Karpas-422 (cell line): Measurements from ENCODE around the gene OVCH1. TPM values are rescaled to one million over a fixed set of nuclear protein-coding genes. Genes with fewer than 3 reads are reported as not detected.

Experiments
- DNase-seq: peaks from one replicate; pipeline ENCODE4 v3.0.0-alpha.2; 2015
- H2AFZ ChIP-seq: fragments of 200-600 bp; sonication (generic); 2 replicates; pipeline ENCODE4 v1.6.1; 2014; ENCODE audit warnings: antibody characterized with exemption, low read length, mixed read lengths
- H3K27ac ChIP-seq: fragments of 200-600 bp; sonication (generic); 2 replicates; pipeline ENCODE4 v1.5.1; 2014; ENCODE audit warnings: mild to moderate bottlenecking, low read length, moderate library complexity
- H3K27me3 ChIP-seq: fragments of 200-600 bp; sonication (generic); 2 replicates; pipeline ENCODE4 v1.6.1; 2014; ENCODE audit warnings: low read length, mixed read lengths
- H3K36me3 ChIP-seq: fragments of 200-600 bp; sonication (generic); 2 replicates; pipeline ENCODE4 v1.6.1; 2014; ENCODE audit warnings: low read length, mixed read lengths; ENCODE audit not compliant: insufficient read depth
- H3K4me1 ChIP-seq: fragments of 200-600 bp; sonication (generic); 2 replicates; pipeline ENCODE4 v1.6.1; 2014; ENCODE audit warnings: mild to moderate bottlenecking, low read length, mixed read lengths
- H3K4me2 ChIP-seq: fragments of 200-600 bp; sonication (generic); 2 replicates; pipeline ENCODE4 v1.6.1; 2014; ENCODE audit warnings: low read length, low read depth, mild to moderate bottlenecking; ENCODE audit not compliant: poor library complexity, severe bottlenecking
- H3K4me3 ChIP-seq: fragments of 200-600 bp; sonication (generic); 2 replicates; pipeline ENCODE4 v1.5.1; 2014; ENCODE audit warnings: mild to moderate bottlenecking, antibody characterized with exemption, low read length, mixed read lengths
- H3K79me2 ChIP-seq: fragments of 200-600 bp; sonication (generic); 2 replicates; pipeline ENCODE4 v1.6.1; 2014; ENCODE audit warnings: mild to moderate bottlenecking, low read length, mixed read lengths
- H3K9ac ChIP-seq: fragments of 200-600 bp; sonication (generic); 2 replicates; pipeline ENCODE4 v1.6.0; 2014; ENCODE audit warnings: low read length
- H3K9me2 ChIP-seq: fragments of 200-600 bp; sonication (generic), shearing (Covaris generic); replicated peaks from 2 replicates; pipeline ENCODE4 v1.6.0; 2014; ENCODE audit warnings: mild to moderate bottlenecking, low read length, moderate library complexity; ENCODE audit not compliant: insufficient read depth
- H3K9me3 ChIP-seq: fragments of 300-700, 200-600 bp; sonication (generic); 2 replicates; pipeline ENCODE4 v1.6.1; 2014; ENCODE audit warnings: low read length, mixed read lengths
- H4K20me1 ChIP-seq: fragments of 200-600 bp; sonication (generic); 2 replicates; pipeline ENCODE4 v1.6.1; 2014; ENCODE audit warnings: mild to moderate bottlenecking, antibody characterized with exemption, low read length, low read depth; ENCODE audit not compliant: insufficient read depth
- total RNA-seq: library from RNA; depleted of rRNA; stranded (reverse); fragments of >200 nt; shearing (Covaris generic); gene quantifications from 2 replicates; pipeline ENCODE4 v1.2.3, GENCODE V29; 2014; ENCODE audit warnings: low replicate concordance

OVCH1 gene
- total RNA-seq, 1 experiment from 2014 or later: not detected

- H3K4me2 ChIP-seq: no peak overlapping the region
- H3K9ac ChIP-seq: no peak overlapping the region
- H4K20me1 ChIP-seq: no peaks in the 10 kb centered on the region
- no peaks in the 10 kb centered on the region for H3K36me3 ChIP-seq
- H3K79me2 ChIP-seq: no peaks in the 10 kb centered on the region
- H3K4me3 ChIP-seq: no peak overlapping the region
- no peak overlapping the region for H3K27ac ChIP-seq
- no peaks in the 10 kb centered on the region for H3K27me3 ChIP-seq
- H3K9me2 ChIP-seq: no peaks in the 10 kb centered on the region
- H3K4me1 ChIP-seq: no peaks in the 10 kb centered on the region
- DNase-seq: no peak
- H3K9me3 ChIP-seq: no peaks in the 10 kb centered on the region
- no peak overlapping the region for H2AFZ ChIP-seq
These were observed 37.4 kb upstream of the OVCH1 start for GRCh38 chr12:29534935-29535334.

GRCh38 chr12:29533815-29534489 lies 36.5 kb upstream of the OVCH1 start:
- Histone ChIP-seq H3K9ac (no peak overlapping the region), H4K20me1 (no peaks in the 10 kb centered on the region), H3K9me3 (no peaks in the 10 kb centered on the region), H3K79me2 (no peaks in the 10 kb centered on the region), H3K27me3 (no peaks in the 10 kb centered on the region), H3K27ac (no peak overlapping the region), H3K36me3 (no peaks in the 10 kb centered on the region), H2AFZ (no peak overlapping the region), H3K4me2 (no peak overlapping the region), H3K4me1 (no peaks in the 10 kb centered on the region), H3K9me2 (no peaks in the 10 kb centered on the region), H3K4me3 (no peak overlapping the region)
- DNase-seq: no peak

GRCh38 chr12:29531471-29531870 lies 34.0 kb upstream of the OVCH1 start:
- no peaks in the 10 kb centered on the region for H3K9me2 ChIP-seq
- no peaks in the 10 kb centered on the region for H3K27me3 ChIP-seq
- no peaks in the 10 kb centered on the region for H3K36me3 ChIP-seq
- no peaks in the 10 kb centered on the region for H3K9me3 ChIP-seq
- no peak overlapping the region for H2AFZ ChIP-seq
- no peak overlapping the region for H3K4me2 ChIP-seq
- H4K20me1 ChIP-seq: no peaks in the 10 kb centered on the region
- no peak overlapping the region for H3K27ac ChIP-seq
- no peak overlapping the region for H3K9ac ChIP-seq
- no peak overlapping the region for H3K4me3 ChIP-seq
- H3K4me1 ChIP-seq: no peaks in the 10 kb centered on the region
- H3K79me2 ChIP-seq: no peaks in the 10 kb centered on the region
- DNase-seq: no peak

GRCh38 chr12:29530436-29530835 lies 33.0 kb upstream of the OVCH1 start:
- Histone ChIP-seq H4K20me1 (no peaks in the 10 kb centered on the region), H3K27ac (no peak overlapping the region), H3K4me2 (no peak overlapping the region), H3K9ac (no peak overlapping the region), H3K9me3 (no peaks in the 10 kb centered on the region), H3K4me3 (no peak overlapping the region), H3K9me2 (no peaks in the 10 kb centered on the region), H3K4me1 (no peaks in the 10 kb centered on the region), H3K36me3 (no peaks in the 10 kb centered on the region), H3K27me3 (no peaks in the 10 kb centered on the region), H3K79me2 (no peaks in the 10 kb centered on the region), H2AFZ (no peak overlapping the region)
- no peak for DNase-seq

GRCh38 chr12:29528161-29528560 lies 30.7 kb upstream of the OVCH1 start:
- Histone ChIP-seq H2AFZ (no peak overlapping the region), H4K20me1 (no peaks in the 10 kb centered on the region), H3K4me3 (no peak overlapping the region)

GRCh38 chr12:29521951-29522350 lies 24.5 kb upstream of the OVCH1 start:
- Histone ChIP-seq H3K9me2 (no peaks in the 10 kb centered on the region), H3K4me1 (no peaks in the 10 kb centered on the region), H3K9ac (no peak overlapping the region), H4K20me1 (no peaks in the 10 kb centered on the region), H2AFZ (no peak overlapping the region), H3K27ac (no peak overlapping the region), H3K79me2 (no peaks in the 10 kb centered on the region), H3K27me3 (no peaks in the 10 kb centered on the region), H3K9me3 (no peaks in the 10 kb centered on the region), H3K4me2 (no peak overlapping the region), H3K36me3 (no peaks in the 10 kb centered on the region), H3K4me3 (no peak overlapping the region)
- DNase-seq: no peak

More at GRCh38 chr12:29528161-29528560, 30.7 kb upstream of the OVCH1 start:
- Histone ChIP-seq H3K36me3 (no peaks in the 10 kb centered on the region), H3K4me1 (no peaks in the 10 kb centered on the region), H3K4me2 (no peak overlapping the region), H3K9ac (no peak overlapping the region), H3K9me3 (no peaks in the 10 kb centered on the region), H3K27ac (no peak overlapping the region), H3K27me3 (no peaks in the 10 kb centered on the region), H3K79me2 (no peaks in the 10 kb centered on the region), H3K9me2 (no peaks in the 10 kb centered on the region)
- DNase-seq: no peak

- no peaks in the 10 kb centered on the region for H3K79me2 ChIP-seq
- H3K27me3 ChIP-seq: no peaks in the 10 kb centered on the region
- H3K36me3 ChIP-seq: no peaks in the 10 kb centered on the region
- H3K4me1 ChIP-seq: no peaks in the 10 kb centered on the region
- DNase-seq: peak; percentile 68
- H3K9ac ChIP-seq: no peak overlapping the region
- H3K27ac ChIP-seq: no peak overlapping the region
- H3K4me2 ChIP-seq: no peak overlapping the region
- no peaks in the 10 kb centered on the region for H4K20me1 ChIP-seq
- H3K4me3 ChIP-seq: no peak overlapping the region
- H2AFZ ChIP-seq: no peak overlapping the region
- H3K9me2 ChIP-seq: no peaks in the 10 kb centered on the region
- no peaks in the 10 kb centered on the region for H3K9me3 ChIP-seq
These were observed 22.2 kb upstream of the OVCH1 start for GRCh38 chr12:29519585-29520182.

GRCh38 chr12:29518407-29518806 lies 20.9 kb upstream of the OVCH1 start:
- Histone ChIP-seq H3K4me3 (no peak overlapping the region), H2AFZ (no peak overlapping the region), H3K27me3 (no peaks in the 10 kb centered on the region), H3K9me3 (no peaks in the 10 kb centered on the region), H3K27ac (no peak overlapping the region), H3K9ac (no peak overlapping the region), H3K36me3 (no peaks in the 10 kb centered on the region), H4K20me1 (no peaks in the 10 kb centered on the region), H3K79me2 (no peaks in the 10 kb centered on the region), H3K4me1 (no peaks in the 10 kb centered on the region), H3K4me2 (no peak overlapping the region), H3K9me2 (no peaks in the 10 kb centered on the region)
- no peak for DNase-seq
